Endothelial cell of umbilical vein (primary cell): ENCODE results near the gene KRTAP4-4.
"Not testable (repeated sequence)": the region's sequence is repeated elsewhere in the genome, so short reads cannot be mapped to it uniquely, and the experiment has no call there.

Experiments used
- POLR2A ChIP-seq: IDR thresholded peaks from 2 replicates; pipeline ENCODE4 v1.6.1; 2012; ENCODE audit warnings: low read depth, mild to moderate bottlenecking, control low read depth, low read length
- POLR2AphosphoS5 ChIP-seq: IDR thresholded peaks from 2 replicates; pipeline ENCODE4 v1.6.1; 2012; ENCODE audit warnings: low read depth, mild to moderate bottlenecking, control low read depth, low read length, moderate library complexity; ENCODE audit not compliant: insufficient read depth
- TF ChIP-seq, protein P1 (sequence below), 2 donors: IDR thresholded peaks; 1 replicate in 1 of 2; 2 replicates in 1 of 2; pipeline ENCODE4 v1.5.1; 2011; ENCODE audit warnings: low read length in 2 of 2, mild to moderate bottlenecking in 2 of 2, moderate library complexity in 2 of 2, control low read depth in 1 of 2, inconsistent platforms in 1 of 2, low read depth in 1 of 2; ENCODE audit not compliant: insufficient read depth in 1 of 2; ENCODE audit errors: extremely low read depth in 1 of 2

DNA sequence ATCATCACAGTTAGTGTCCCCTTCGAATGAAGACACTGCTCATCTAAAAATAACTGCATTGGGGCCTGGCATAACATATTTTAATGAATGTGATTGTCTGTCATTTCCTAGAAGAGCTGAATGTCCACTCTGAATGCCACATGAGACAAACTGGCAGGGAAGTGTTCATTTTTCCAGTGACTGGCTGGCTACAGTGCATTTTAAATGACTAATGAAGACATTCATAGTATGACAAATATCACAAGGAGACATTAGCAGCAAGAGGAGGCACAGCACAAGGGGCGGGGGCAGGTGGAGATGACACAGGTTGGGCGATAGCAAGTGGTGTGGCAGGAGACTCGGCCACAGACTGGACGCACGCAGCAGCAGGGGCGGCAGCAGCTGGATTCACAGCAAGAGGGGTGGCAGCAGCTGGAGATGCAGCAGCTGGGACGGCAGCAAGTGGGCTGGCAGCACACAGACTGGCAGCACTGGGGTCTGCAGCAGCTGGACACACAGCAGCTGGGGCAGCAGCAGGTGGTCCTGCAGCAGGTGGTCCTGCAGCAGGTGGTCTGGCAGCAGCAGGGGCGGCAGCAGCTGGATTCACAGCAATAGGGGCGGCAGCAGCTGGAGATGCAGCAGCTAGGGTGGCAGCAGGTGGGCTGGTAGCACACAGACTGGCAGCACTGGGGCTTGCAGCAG, 11.4 kb downstream of the KRTAP4-4 start:
- TF ChIP-seq POLR2A, POLR2AphosphoS5: not testable (repeated sequence)
- TF ChIP-seq, protein P1, sequence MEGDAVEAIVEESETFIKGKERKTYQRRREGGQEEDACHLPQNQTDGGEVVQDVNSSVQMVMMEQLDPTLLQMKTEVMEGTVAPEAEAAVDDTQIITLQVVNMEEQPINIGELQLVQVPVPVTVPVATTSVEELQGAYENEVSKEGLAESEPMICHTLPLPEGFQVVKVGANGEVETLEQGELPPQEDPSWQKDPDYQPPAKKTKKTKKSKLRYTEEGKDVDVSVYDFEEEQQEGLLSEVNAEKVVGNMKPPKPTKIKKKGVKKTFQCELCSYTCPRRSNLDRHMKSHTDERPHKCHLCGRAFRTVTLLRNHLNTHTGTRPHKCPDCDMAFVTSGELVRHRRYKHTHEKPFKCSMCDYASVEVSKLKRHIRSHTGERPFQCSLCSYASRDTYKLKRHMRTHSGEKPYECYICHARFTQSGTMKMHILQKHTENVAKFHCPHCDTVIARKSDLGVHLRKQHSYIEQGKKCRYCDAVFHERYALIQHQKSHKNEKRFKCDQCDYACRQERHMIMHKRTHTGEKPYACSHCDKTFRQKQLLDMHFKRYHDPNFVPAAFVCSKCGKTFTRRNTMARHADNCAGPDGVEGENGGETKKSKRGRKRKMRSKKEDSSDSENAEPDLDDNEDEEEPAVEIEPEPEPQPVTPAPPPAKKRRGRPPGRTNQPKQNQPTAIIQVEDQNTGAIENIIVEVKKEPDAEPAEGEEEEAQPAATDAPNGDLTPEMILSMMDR (IDR thresholded peaks at IDR 0.05; ENCODE audit: extremely low read depth in 1 of 2, insufficient read depth in 1 of 2, low read depth in 1 of 2, low read length in 2 of 2): not testable (repeated sequence)
